ENCODE data around the gene INPP5A. TPM values are rescaled to one million over a fixed set of nuclear protein-coding genes. Genes with fewer than 3 reads are reported as not detected.
A peak's percentile ranks its signal among the peaks of the same experiment; 100 is the strongest.
"Not testable (repeated sequence)": the region's sequence is repeated elsewhere in the genome, so short reads cannot be mapped to it uniquely, and the experiment has no call there.

INPP5A gene
- total RNA-seq, 1 experiment from 2014 or later, result 44.5 TPM

DNA sequence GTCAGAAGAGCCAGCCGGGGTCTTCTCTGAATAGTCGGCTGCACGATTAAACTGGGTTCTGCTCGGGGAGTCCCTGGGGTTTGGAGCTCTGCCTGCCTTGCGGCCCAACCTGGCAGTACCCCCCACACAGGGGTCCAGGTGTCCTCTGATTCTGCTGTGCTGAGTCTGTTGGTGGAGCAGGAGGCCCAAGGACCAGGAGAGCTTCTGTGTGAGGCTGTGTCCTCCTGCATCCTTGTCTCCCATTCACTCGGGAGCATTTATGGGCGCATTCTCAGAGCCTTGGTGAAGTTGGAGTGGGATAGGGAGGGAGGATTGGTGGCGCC lies 14.2 kb downstream of the INPP5A start:
- no peaks in the 10 kb centered on the region for H3K9me3 Mint-ChIP-seq (ENCODE audit: unreplicated experiment)
- CTCF ChIA-PET, result no interaction called here

DNA sequence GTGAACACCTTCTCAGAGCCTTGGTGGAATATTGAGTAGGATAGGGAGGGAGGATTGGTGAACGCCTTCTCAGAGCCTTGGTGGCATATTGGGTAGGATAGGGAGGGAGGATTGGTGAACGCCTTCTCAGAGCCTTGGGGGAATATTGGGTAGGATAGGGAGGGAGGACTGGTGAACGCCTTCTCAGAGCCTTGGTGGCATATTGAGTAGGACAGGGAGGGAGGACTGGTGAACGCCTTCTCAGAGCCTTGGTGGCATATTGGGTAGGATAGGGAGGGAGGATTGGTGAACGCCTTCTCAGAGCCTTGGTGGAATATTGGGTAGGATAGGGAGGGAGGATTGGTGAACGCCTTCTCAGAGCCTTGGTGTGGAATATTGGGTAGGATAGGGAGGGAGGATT lies 15.0 kb downstream of the INPP5A start:
- CTCF ChIA-PET; BruUV-seq (replicated peaks); H3K9me3 ChIP-seq; H3K36me3 ChIP-seq (ENCODE audit: control insufficient read depth, insufficient read depth, low read length); H3K27me3 Mint-ChIP-seq (ENCODE audit: insufficient read depth, unreplicated experiment); H3K27me3 ChIP-seq (replicated peaks; ENCODE audit: control insufficient read depth, insufficient read depth, low read length); H3K4me1 ChIP-seq; H3K9me3 Mint-ChIP-seq (ENCODE audit: unreplicated experiment); H3K36me3 Mint-ChIP-seq (ENCODE audit: insufficient read depth, unreplicated experiment); POLR2A ChIA-PET; DNase-seq; H3K4me3 ChIP-seq (ENCODE audit: low read depth, low read length); H3K27ac Mint-ChIP-seq (ENCODE audit: unreplicated experiment); intact Hi-C loops (cut with micrococcal nuclease; ENCODE audit: unreplicated experiment); H3K4me3 Mint-ChIP-seq (ENCODE audit: unreplicated experiment): not testable (repeated sequence)
- H3K4me1 Mint-ChIP-seq (ENCODE audit: low read depth, unreplicated experiment), result peaks cover 10% of the 10 kb centered on the region

More for the DNA sequence above, 14.2 kb downstream of the INPP5A start:
- H3K27me3 ChIP-seq (replicated peaks; ENCODE audit: control insufficient read depth, insufficient read depth, low read length), result no peaks in the 10 kb centered on the region
- BruUV-seq (replicated peaks), result no TSS peak
- H3K4me1 Mint-ChIP-seq (ENCODE audit: low read depth, unreplicated experiment), result peaks cover 6% of the 10 kb centered on the region
- H3K9me3 ChIP-seq, result no peaks in the 10 kb centered on the region
- POLR2A ChIA-PET, result no interaction called here
- H3K4me1 ChIP-seq, result peaks cover 4% of the 10 kb centered on the region
- H3K27me3 Mint-ChIP-seq (ENCODE audit: insufficient read depth, unreplicated experiment), result no peaks in the 10 kb centered on the region
- H3K27ac Mint-ChIP-seq (ENCODE audit: unreplicated experiment), result no peak overlapping the region
- no peak for DNase-seq
- intact Hi-C loops (cut with micrococcal nuclease; ENCODE audit: unreplicated experiment), result no loop called here
- H3K4me3 ChIP-seq (ENCODE audit: low read depth, low read length), result no peak overlapping the region
- no peak overlapping the region for H3K4me3 Mint-ChIP-seq (ENCODE audit: unreplicated experiment)
- no peaks in the 10 kb centered on the region for H3K36me3 Mint-ChIP-seq (ENCODE audit: insufficient read depth, unreplicated experiment)
- H3K36me3 ChIP-seq (ENCODE audit: control insufficient read depth, insufficient read depth, low read length), result no peaks in the 10 kb centered on the region
- TF ChIP-seq CTCF (IDR thresholded peaks at IDR 0.05; ENCODE audit: insufficient read depth in 1 of 2, low read depth in 1 of 2, low read length in 1 of 2, severe bottlenecking in 1 of 2, unreplicated experiment in 1 of 2), result no peak

DNA sequence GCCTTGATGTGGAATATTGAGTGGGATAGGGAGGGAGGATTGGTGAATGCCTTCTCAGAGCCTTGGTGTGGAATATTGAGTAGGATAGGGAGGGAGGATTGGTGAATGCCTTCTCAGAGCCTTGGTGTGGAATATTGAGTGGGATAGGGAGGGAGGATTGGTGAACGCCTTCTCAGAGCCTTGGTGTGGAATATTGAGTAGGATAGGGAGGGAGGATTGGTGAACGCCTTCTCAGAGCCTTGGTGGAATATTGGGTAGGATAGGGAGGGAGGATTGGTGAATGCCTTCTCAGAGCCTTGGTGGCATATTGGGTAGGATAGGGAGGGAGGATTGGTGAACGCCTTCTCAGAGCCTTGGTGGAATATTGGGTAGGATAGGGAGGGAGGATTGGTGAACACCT lies 16.0 kb downstream of the INPP5A start:
- POLR2A ChIA-PET; H3K27me3 Mint-ChIP-seq (ENCODE audit: insufficient read depth, unreplicated experiment); H3K27me3 ChIP-seq (replicated peaks; ENCODE audit: control insufficient read depth, insufficient read depth, low read length); BruUV-seq (replicated peaks); H3K4me3 Mint-ChIP-seq (ENCODE audit: unreplicated experiment); H3K27ac Mint-ChIP-seq (ENCODE audit: unreplicated experiment); H3K9me3 ChIP-seq; H3K4me1 ChIP-seq; H3K4me3 ChIP-seq (ENCODE audit: low read depth, low read length); H3K36me3 Mint-ChIP-seq (ENCODE audit: insufficient read depth, unreplicated experiment); DNase-seq; CTCF ChIA-PET; H3K36me3 ChIP-seq (ENCODE audit: control insufficient read depth, insufficient read depth, low read length); intact Hi-C loops (cut with micrococcal nuclease; ENCODE audit: unreplicated experiment); H3K9me3 Mint-ChIP-seq (ENCODE audit: unreplicated experiment): not testable (repeated sequence)
- H3K4me1 Mint-ChIP-seq (ENCODE audit: low read depth, unreplicated experiment), result peaks cover 10% of the 10 kb centered on the region

DNA sequence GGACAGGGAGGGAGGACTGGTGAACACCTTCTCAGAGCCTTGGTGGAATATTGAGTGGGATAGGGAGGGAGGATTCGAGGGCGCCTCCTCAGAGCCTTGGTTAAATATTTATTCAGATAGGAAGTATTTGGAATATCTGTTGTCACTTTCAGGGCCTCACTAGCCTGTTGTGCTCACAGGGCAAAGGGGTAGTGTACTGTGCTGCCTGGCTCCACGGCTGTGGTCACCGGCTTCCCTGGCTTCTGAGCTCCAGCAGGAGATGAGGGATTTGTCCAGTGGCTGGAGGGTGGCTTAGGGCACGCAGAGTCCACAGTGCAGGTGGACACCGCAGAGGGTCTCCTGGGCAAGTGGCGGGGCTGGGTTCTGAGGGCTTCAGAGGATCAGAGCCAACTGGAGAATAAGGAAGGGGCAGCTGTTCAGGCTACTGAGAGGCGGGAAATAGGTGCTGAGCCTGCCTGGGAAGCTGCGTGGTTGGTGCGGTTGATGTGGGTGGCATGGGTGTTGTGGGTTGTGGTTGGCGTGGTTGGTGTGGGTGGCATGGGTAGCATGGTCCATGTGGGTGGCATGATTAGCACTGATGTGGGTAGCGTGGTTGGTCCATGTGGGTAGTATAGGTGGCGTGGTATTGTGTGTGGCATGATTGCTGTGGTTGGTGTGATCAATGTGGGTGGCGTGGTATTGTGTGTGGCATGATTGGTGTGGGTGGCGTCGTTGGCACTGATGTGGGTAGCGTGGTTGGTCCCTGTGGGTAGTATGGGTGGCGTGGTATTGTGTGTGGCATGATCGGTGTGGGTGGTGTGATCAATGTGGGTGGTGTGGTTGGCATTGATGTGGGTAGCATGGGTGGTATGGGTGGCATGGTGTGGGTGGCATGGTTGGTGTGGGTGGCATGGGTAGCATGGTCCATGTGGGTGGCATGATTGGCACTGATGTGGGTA lies 16.7 kb downstream of the INPP5A start:
- Mint-ChIP-seq H3K4me3 (ENCODE audit: unreplicated experiment) (no peak overlapping the region), H3K36me3 (ENCODE audit: insufficient read depth, unreplicated experiment) (no peaks in the 10 kb centered on the region), H3K27ac (ENCODE audit: unreplicated experiment) (no peak overlapping the region), H3K4me1 (ENCODE audit: low read depth, unreplicated experiment) (peaks cover 10% of the 10 kb centered on the region), H3K9me3 (ENCODE audit: unreplicated experiment) (no peaks in the 10 kb centered on the region), H3K27me3 (ENCODE audit: insufficient read depth, unreplicated experiment) (no peaks in the 10 kb centered on the region)
- intact Hi-C loops (cut with micrococcal nuclease; ENCODE audit: unreplicated experiment), result no loop called here
- H3K4me1 ChIP-seq, result peaks cover 4% of the 10 kb centered on the region
- no peaks in the 10 kb centered on the region for H3K9me3 ChIP-seq
- CTCF ChIA-PET, result no interaction called here
- no peak overlapping the region for H3K4me3 ChIP-seq (ENCODE audit: low read depth, low read length)
- H3K36me3 ChIP-seq (ENCODE audit: control insufficient read depth, insufficient read depth, low read length), result no peaks in the 10 kb centered on the region
- POLR2A ChIA-PET, result no interaction called here
- no TSS peak for BruUV-seq (replicated peaks)
- DNase-seq, result peak in 1 of 2 experiments; percentile 35
- TF ChIP-seq CTCF (IDR thresholded peaks at IDR 0.05; ENCODE audit: insufficient read depth in 1 of 2, low read depth in 1 of 2, low read length in 1 of 2, severe bottlenecking in 1 of 2, unreplicated experiment in 1 of 2), result no peak
- no peaks in the 10 kb centered on the region for H3K27me3 ChIP-seq (replicated peaks; ENCODE audit: control insufficient read depth, insufficient read depth, low read length)
